Erythroblast (primary cell): Measurements from ENCODE around the gene STRA8.

ENCODE experiments used
- GATA1 ChIP-seq: IDR thresholded peaks from 2 replicates; pipeline ENCODE4 v1.6.1; 2011; ENCODE audit warnings: low read depth, mild to moderate bottlenecking, control low read depth, low read length, moderate library complexity
- POLR2A ChIP-seq: IDR thresholded peaks from 2 replicates; pipeline ENCODE4 v1.6.1; 2011; ENCODE audit warnings: mild to moderate bottlenecking, low read length

DNA sequence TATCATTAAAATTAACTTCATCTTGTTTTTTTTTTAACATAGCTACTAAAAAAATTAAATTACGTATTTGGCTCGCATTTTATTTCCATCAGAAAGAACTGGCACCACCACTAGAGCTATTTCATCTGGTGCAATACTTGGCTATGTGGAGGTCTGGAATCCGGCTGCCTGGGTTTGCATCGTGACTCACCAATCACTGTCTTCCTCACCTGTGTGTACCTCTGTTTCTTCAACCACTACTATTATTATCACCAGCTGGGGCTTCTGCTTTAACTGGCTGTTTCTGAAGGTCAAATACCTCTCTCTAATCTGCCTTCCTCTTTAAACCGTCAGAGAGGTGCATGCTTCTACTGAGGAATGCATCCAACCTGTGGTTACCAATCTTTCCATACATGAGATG lies 28.8 kb upstream of the STRA8 start:
- TF ChIP-seq POLR2A: no peak
- TF ChIP-seq GATA1: no peak
